ENCODE data around the gene ATCAY. TPM values are rescaled to one million over a fixed set of nuclear protein-coding genes. Genes with fewer than 3 reads are reported as not detected.
"Not testable (repeated sequence)": the region's sequence is repeated elsewhere in the genome, so short reads cannot be mapped to it uniquely, and the experiment has no call there.

Gene ATCAY
- polyA plus RNA-seq, 3 donors: not detected

DNA sequence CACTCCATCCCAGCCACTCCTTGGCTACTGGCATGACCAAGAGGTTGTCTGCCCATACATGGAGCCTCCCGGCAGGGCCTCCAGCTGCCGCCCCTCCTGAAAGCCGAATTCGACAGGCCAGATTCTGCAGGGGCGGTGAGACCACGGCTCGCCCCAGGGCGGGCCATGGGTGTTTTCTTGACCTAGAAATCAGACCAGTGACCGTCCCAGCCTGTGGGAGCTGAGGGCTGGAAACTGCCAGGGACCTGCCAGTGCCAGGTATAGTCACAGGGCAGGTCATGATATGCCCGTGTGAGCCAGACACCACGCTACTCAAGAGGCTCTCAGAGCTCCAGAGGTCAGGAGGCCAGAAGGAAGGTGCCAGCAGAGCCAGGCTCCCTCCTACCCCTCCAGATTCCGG is 73.6 kb downstream of the ATCAY start:
- Histone ChIP-seq H4K20me1 (ENCODE audit: insufficient read depth, low read length) (peaks cover 6% of the 10 kb centered on the region), H3K9me3 (replicated peaks in 1 of 2; ENCODE audit: control insufficient read depth in 1 of 2, insufficient read depth in 1 of 2, low read length in 2 of 2) (no peaks in the 10 kb centered on the region), H3K4me3 (replicated peaks in 1 of 3; ENCODE audit: low read depth in 2 of 3, low read length in 3 of 3) (no peak overlapping the region), H3K9ac (ENCODE audit: insufficient read depth, low read length, poor library complexity, severe bottlenecking) (no peak overlapping the region), H3K79me2 (ENCODE audit: insufficient read depth, low read length) (no peaks in the 10 kb centered on the region), H3K4me2 (replicated peaks; ENCODE audit: extremely low read depth, low read length, poor library complexity, severe bottlenecking) (no peak overlapping the region), H2AFZ (ENCODE audit: insufficient read depth, low read depth, low read length, poor library complexity, severe bottlenecking) (no peak overlapping the region), H3K27ac (ENCODE audit: low read depth in 1 of 2, low read length in 2 of 2) (no peak overlapping the region), H3K27me3 (ENCODE audit: control insufficient read depth in 2 of 2, insufficient read depth in 2 of 2, low read length in 2 of 2) (no peaks in the 10 kb centered on the region), H3K36me3 (replicated peaks in 1 of 2; ENCODE audit: control insufficient read depth in 1 of 2, insufficient read depth in 2 of 2, low read length in 2 of 2) (peaks cover 15 to 30% of the 10 kb centered on the region in 2 donors), H3K4me1 (ENCODE audit: control insufficient read depth in 1 of 2, insufficient read depth in 2 of 2, low read length in 2 of 2) (peaks cover 0 to 16% of the 10 kb centered on the region in 2 donors)
- no peaks in the 10 kb centered on the region for H3K9me3 Mint-ChIP-seq
- TF ChIP-seq, protein P1, sequence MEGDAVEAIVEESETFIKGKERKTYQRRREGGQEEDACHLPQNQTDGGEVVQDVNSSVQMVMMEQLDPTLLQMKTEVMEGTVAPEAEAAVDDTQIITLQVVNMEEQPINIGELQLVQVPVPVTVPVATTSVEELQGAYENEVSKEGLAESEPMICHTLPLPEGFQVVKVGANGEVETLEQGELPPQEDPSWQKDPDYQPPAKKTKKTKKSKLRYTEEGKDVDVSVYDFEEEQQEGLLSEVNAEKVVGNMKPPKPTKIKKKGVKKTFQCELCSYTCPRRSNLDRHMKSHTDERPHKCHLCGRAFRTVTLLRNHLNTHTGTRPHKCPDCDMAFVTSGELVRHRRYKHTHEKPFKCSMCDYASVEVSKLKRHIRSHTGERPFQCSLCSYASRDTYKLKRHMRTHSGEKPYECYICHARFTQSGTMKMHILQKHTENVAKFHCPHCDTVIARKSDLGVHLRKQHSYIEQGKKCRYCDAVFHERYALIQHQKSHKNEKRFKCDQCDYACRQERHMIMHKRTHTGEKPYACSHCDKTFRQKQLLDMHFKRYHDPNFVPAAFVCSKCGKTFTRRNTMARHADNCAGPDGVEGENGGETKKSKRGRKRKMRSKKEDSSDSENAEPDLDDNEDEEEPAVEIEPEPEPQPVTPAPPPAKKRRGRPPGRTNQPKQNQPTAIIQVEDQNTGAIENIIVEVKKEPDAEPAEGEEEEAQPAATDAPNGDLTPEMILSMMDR (IDR thresholded peaks at IDR 0.05): no peak
- H3K4me1 Mint-ChIP-seq: peaks cover 21% of the 10 kb centered on the region
- DNase-seq: no peak
- peaks cover 4 to 12% (median 10%) of the 10 kb centered on the region in 3 donors for H3K27me3 Mint-ChIP-seq (ENCODE audit: low read depth in 3 of 3)
- 96% methylated on average over 11 of the region's 12 CpGs for WGBS (ENCODE audit: insufficient coverage)
- peaks cover 5 to 27% of the 10 kb centered on the region in 2 donors for H3K36me3 Mint-ChIP-seq
- intact Hi-C loops (cut with micrococcal nuclease): no loop called here
- no peak overlapping the region for H3K4me3 Mint-ChIP-seq
- H3K27ac Mint-ChIP-seq: no peak overlapping the region

DNA sequence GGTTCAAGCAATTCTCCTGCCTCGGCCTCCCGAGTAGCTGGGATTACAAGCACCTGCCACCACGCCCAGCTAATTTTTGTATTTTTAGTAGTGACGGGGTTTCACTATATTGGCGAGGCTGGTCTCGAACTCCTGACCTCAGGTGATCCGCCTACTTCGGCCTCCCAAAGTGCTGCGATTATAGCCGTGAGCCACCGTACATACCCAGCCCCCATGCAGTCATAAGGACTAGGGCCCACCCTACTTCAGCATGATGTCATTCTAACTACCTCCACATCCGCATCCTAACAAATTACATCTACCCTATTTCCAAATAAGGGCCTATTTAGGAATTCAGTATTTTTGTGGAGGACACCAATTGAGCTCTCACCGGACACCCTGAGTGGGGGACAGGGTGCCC is 74.8 kb downstream of the ATCAY start:
- H3K4me3 Mint-ChIP-seq; H3K9ac ChIP-seq (ENCODE audit: insufficient read depth, low read length, poor library complexity, severe bottlenecking); DNase-seq; H3K9me3 Mint-ChIP-seq; intact Hi-C loops (cut with micrococcal nuclease); H3K27me3 ChIP-seq (ENCODE audit: control insufficient read depth in 2 of 2, insufficient read depth in 2 of 2, low read length in 2 of 2); H3K27ac Mint-ChIP-seq; H2AFZ ChIP-seq (ENCODE audit: insufficient read depth, low read depth, low read length, poor library complexity, severe bottlenecking); H3K4me2 ChIP-seq (replicated peaks; ENCODE audit: extremely low read depth, low read length, poor library complexity, severe bottlenecking); H4K20me1 ChIP-seq (ENCODE audit: insufficient read depth, low read length); H3K79me2 ChIP-seq (ENCODE audit: insufficient read depth, low read length); H3K27ac ChIP-seq (ENCODE audit: low read depth in 1 of 2, low read length in 2 of 2); H3K4me3 ChIP-seq (replicated peaks in 1 of 3; ENCODE audit: low read depth in 2 of 3, low read length in 3 of 3); H3K9me3 ChIP-seq (replicated peaks in 1 of 2; ENCODE audit: control insufficient read depth in 1 of 2, insufficient read depth in 1 of 2, low read length in 2 of 2): not testable (repeated sequence)
- peaks cover 24 to 41% of the 10 kb centered on the region in 2 donors for H3K36me3 ChIP-seq (replicated peaks in 1 of 2; ENCODE audit: control insufficient read depth in 1 of 2, insufficient read depth in 2 of 2, low read length in 2 of 2)
- peaks cover 21% of the 10 kb centered on the region for H3K4me1 Mint-ChIP-seq
- H3K36me3 Mint-ChIP-seq: peaks cover 12 to 35% of the 10 kb centered on the region in 2 donors
- WGBS (ENCODE audit: insufficient coverage): 98% methylated on average over 6 of the region's 13 CpGs
- peaks cover 4 to 12% (median 8%) of the 10 kb centered on the region in 3 donors for H3K27me3 Mint-ChIP-seq (ENCODE audit: low read depth in 3 of 3)
- H3K4me1 ChIP-seq (ENCODE audit: control insufficient read depth in 1 of 2, insufficient read depth in 2 of 2, low read length in 2 of 2): peaks cover 0 to 16% of the 10 kb centered on the region in 2 donors
